ENCODE results near the gene BCKDHB.

GRCh38 chr6:80095600-80095999, 10.9 kb upstream of the BCKDHB start:
- TF ChIP-seq, protein P1, sequence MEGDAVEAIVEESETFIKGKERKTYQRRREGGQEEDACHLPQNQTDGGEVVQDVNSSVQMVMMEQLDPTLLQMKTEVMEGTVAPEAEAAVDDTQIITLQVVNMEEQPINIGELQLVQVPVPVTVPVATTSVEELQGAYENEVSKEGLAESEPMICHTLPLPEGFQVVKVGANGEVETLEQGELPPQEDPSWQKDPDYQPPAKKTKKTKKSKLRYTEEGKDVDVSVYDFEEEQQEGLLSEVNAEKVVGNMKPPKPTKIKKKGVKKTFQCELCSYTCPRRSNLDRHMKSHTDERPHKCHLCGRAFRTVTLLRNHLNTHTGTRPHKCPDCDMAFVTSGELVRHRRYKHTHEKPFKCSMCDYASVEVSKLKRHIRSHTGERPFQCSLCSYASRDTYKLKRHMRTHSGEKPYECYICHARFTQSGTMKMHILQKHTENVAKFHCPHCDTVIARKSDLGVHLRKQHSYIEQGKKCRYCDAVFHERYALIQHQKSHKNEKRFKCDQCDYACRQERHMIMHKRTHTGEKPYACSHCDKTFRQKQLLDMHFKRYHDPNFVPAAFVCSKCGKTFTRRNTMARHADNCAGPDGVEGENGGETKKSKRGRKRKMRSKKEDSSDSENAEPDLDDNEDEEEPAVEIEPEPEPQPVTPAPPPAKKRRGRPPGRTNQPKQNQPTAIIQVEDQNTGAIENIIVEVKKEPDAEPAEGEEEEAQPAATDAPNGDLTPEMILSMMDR (IDR thresholded peaks at IDR 0.05; ENCODE audit: insufficient read depth, low read length) = no peak
- TF ChIP-seq, protein P2, sequence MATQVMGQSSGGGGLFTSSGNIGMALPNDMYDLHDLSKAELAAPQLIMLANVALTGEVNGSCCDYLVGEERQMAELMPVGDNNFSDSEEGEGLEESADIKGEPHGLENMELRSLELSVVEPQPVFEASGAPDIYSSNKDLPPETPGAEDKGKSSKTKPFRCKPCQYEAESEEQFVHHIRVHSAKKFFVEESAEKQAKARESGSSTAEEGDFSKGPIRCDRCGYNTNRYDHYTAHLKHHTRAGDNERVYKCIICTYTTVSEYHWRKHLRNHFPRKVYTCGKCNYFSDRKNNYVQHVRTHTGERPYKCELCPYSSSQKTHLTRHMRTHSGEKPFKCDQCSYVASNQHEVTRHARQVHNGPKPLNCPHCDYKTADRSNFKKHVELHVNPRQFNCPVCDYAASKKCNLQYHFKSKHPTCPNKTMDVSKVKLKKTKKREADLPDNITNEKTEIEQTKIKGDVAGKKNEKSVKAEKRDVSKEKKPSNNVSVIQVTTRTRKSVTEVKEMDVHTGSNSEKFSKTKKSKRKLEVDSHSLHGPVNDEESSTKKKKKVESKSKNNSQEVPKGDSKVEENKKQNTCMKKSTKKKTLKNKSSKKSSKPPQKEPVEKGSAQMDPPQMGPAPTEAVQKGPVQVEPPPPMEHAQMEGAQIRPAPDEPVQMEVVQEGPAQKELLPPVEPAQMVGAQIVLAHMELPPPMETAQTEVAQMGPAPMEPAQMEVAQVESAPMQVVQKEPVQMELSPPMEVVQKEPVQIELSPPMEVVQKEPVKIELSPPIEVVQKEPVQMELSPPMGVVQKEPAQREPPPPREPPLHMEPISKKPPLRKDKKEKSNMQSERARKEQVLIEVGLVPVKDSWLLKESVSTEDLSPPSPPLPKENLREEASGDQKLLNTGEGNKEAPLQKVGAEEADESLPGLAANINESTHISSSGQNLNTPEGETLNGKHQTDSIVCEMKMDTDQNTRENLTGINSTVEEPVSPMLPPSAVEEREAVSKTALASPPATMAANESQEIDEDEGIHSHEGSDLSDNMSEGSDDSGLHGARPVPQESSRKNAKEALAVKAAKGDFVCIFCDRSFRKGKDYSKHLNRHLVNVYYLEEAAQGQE (IDR thresholded peaks at IDR 0.05; ENCODE audit: insufficient replicate concordance, low read depth) = no peak
- TF ChIP-seq GABPA (IDR thresholded peaks at IDR 0.05; ENCODE audit: low read depth) = no peak

Data from HL-60 (cell line).